Activated naive CD4-positive, alpha-beta T cell treated with anti-CD3 and anti-CD28 coated beads, Interleukin-2, amount 10 ng/mL, durations not matched to agents 5 hours and 36 hours (primary cell): Measurements from ENCODE around the gene ZNF385A. TPM values are rescaled to one million over a fixed set of nuclear protein-coding genes. Genes with fewer than 3 reads are reported as not detected.

Source experiments
- microRNA-seq: library from miRNA; unstranded; fragments of <30 nt; microRNA quantifications from one replicate; pipeline ENCODE4 v1.2.0, GENCODE V29; 2022; ENCODE audit warnings: borderline microRNAs expressed, borderline replicate concordance
- total RNA-seq, 2 experiments: library from RNA; stranded (reverse); gene quantifications; one replicate each; pipeline ENCODE4 v1.2.3, GENCODE V29; 2021

The ZNF385A gene, protein sequence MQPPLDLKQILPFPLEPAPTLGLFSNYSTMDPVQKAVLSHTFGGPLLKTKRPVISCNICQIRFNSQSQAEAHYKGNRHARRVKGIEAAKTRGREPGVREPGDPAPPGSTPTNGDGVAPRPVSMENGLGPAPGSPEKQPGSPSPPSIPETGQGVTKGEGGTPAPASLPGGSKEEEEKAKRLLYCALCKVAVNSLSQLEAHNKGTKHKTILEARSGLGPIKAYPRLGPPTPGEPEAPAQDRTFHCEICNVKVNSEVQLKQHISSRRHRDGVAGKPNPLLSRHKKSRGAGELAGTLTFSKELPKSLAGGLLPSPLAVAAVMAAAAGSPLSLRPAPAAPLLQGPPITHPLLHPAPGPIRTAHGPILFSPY
- under 1 TPM; 0.29 to 0.35 TPM for total RNA-seq

DNA sequence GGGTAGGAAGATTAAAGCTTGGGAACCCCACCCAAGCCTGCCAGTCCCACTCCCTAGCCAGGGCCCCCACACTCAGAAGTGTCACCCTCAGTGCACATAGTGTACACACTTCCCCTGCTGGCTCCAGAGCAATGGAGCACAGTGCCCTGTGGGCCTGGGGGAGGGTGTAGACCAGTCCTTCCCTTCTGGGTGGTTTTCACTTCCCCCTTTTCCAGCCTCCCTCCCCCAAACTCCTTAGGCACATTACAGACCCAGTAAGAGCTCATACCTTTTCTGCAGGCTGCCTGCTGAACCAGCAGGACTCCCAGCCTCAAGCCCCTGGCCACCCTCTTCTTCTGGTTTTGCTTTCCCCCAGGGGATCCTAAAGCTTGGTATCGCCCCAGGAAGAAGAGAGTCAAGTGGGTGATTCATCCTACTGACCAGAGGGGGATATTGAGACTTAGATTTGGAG is at the start of gene ZNF385A:
ZNF385A (minus strand) TSS at position 143 of the 451 bp plus-strand sequence. CDS start 219 bp downstream, outside the sequence.

GRCh38 chr12:54419088-54419887 is 34.8 kb upstream of the ZNF385A start, which contains the start of gene ITGA5:
Gene ITGA5 (minus strand): TSS chr12:54419266. CDS start chr12:54419198, 68 bp downstream.

DNA sequence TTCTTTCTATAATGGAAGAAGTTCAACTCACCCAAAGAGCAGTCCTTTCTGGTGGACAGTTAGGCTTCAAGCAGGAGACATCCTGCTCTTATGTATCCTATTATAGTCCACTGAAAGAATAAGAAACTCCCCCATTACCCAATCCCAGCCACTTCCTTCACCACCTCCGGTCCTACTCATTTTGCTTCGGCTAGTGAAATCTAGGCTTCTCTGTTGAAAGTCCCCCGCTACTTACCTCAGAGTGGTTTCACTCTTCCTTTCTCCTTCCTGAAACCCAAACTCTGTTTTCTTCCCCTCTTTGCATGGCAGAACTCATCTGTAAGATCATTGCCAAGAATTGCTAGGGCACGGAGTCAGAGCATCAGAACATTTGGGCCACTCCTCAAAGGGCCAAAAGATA is 20.1 kb downstream of the ZNF385A start, which contains the start of gene GPR84:
GPR84 (minus strand) TSS at position 74 of the 400 bp plus-strand sequence. CDS start 635 bp downstream, outside the sequence.

GRCh38 chr12:54324617-54325441 is 59.7 kb downstream of the ZNF385A start, which contains the start of gene COPZ1:
Gene COPZ1 (plus strand): TSS chr12:54325131. CDS start chr12:54325164, 33 bp downstream.

Small RNA genes lying within 50 kb of the gene (microRNA-seq; reads per million reads assigned to microRNA genes)
- gene MIR148B, result 18.6 reads per million, percentile 52 among the genes with 10 or more reads in this experiment

Other genes starting within 250 kb of the ZNF385A start
- gene SMUG1, start 195.7 kb downstream of the ZNF385A start, total RNA-seq, result 10 to 100 TPM; 24.1 to 25.0 TPM
- 100 to 1,000 TPM; 123 to 131 TPM for gene CBX5, start 104.6 kb downstream of the ZNF385A start, total RNA-seq
- gene HNRNPA1, start 104.0 kb downstream of the ZNF385A start, total RNA-seq, result 1,000 to 10,000 TPM; 1,867 to 1,876 TPM
- gene NFE2, start 83.7 kb downstream of the ZNF385A start, total RNA-seq, result not detected
- 100 to 1,000 TPM; 117 to 122 TPM for gene COPZ1, start 59.6 kb downstream of the ZNF385A start, total RNA-seq
- gene GPR84, start 20.2 kb downstream of the ZNF385A start, total RNA-seq, result under 1 TPM; 0.18 to 0.31 TPM
- 100 to 1,000 TPM in 1 of 2 experiments, 10 to 100 TPM in 1; 97.7 to 106 TPM for gene ITGA5, start 34.5 kb upstream of the ZNF385A start, total RNA-seq
- gene GTSF1, start 88.9 kb upstream of the ZNF385A start, total RNA-seq, result 1 to 10 TPM; 8.7 to 9.2 TPM
- 100 to 1,000 TPM; 170 to 173 TPM for gene NCKAP1L, start 113.0 kb upstream of the ZNF385A start, total RNA-seq
- 10 to 100 TPM; 11.9 TPM for gene PDE1B, start 164.9 kb upstream of the ZNF385A start, total RNA-seq
- not detected for gene PPP1R1A, start 203.9 kb upstream of the ZNF385A start, total RNA-seq